ENCODE measurements around the gene MAP3K5.

Gene MAP3K5

DNA sequence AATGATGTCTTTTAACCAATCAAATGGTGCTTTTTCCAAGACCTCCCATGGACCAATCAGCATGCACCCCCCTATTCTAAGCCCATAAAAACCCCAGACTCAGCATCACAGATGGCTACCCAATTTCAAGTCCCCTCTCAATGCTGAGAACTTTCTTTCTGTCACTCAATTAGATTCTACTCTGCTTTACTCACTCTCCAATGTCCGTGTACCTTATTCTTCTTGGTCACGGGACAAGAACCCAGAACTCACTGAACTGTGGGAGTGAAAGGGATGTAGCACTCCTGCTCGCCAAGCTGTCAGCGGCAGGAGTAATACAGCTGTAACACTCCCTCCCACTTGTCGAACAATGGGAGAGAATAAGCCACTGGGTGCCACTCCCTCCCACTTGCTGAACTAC, 221.2 kb downstream of the MAP3K5 start:
- DNase-seq (ENCODE audit: low spot score), result no peak

DNA sequence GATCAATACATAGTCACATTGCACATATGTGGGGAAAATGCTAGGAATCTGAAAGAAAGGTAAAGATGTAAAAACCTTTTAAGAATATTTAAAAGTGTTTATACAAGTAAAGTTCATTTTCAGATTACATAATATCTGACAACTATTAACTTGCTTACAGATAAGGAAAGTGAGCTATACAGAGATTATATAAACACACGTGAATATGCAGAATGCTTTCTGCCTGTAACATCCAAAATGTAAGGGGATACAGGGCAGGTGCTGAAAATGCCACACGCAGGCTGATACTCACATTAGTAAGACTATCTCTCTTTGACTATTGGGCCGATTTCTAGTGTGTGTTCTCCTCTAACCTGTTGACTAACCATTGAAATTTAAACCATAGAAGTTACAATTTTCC, 224.1 kb downstream of the MAP3K5 start:
- no peak for DNase-seq (ENCODE audit: low spot score)

GRCh38 chr6:136567688-136568087, 224.6 kb downstream of the MAP3K5 start:
- DNase-seq (ENCODE audit: low spot score), result no peak

DNA sequence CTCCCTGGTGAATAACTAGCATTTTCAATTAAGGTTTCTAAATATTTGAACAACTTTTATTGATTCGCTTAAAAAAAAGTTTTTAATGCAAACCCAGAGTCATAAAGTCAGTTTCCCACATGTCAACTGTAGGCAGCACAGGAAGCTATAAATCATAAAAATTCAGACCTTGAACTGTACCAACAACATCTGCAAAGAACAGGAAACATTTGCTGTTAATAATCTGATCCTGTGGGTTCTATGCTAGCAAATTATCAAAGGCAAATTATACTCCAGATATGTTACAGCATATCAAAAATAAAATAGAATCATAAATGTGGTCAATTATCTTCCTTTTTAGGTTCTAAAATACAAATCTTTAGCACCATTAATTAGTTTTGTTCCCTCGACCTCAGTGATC, 225.4 kb downstream of the MAP3K5 start:
- no peak for DNase-seq (ENCODE audit: low spot score)

DNA sequence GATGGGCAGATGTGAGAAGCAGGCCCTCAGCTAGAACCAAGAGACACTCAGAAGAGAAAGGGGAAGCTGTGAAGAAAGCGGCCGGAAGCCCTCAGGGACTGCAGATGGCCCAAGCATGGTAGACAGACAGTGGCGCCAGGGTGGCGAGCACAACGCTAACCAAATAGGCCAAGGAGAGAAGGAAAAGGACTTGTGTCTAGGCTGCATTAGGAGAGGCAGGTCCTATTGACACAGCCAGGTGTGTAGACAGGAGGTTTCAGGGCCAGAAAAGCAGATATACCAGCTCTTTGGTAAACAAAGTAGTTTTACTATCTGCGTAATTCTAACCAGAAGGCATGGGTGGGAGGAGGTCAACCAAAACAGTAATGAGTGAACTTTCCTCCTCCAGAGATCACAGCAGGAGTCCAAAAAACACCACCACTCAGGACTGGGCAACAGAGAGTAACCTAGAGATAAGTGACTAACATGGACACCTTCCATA, 226.2 kb downstream of the MAP3K5 start:
- no peak for DNase-seq (ENCODE audit: low spot score)

GRCh38 chr6:136564180-136564579, 228.1 kb downstream of the MAP3K5 start:
- DNase-seq (ENCODE audit: low spot score), result no peak

DNA sequence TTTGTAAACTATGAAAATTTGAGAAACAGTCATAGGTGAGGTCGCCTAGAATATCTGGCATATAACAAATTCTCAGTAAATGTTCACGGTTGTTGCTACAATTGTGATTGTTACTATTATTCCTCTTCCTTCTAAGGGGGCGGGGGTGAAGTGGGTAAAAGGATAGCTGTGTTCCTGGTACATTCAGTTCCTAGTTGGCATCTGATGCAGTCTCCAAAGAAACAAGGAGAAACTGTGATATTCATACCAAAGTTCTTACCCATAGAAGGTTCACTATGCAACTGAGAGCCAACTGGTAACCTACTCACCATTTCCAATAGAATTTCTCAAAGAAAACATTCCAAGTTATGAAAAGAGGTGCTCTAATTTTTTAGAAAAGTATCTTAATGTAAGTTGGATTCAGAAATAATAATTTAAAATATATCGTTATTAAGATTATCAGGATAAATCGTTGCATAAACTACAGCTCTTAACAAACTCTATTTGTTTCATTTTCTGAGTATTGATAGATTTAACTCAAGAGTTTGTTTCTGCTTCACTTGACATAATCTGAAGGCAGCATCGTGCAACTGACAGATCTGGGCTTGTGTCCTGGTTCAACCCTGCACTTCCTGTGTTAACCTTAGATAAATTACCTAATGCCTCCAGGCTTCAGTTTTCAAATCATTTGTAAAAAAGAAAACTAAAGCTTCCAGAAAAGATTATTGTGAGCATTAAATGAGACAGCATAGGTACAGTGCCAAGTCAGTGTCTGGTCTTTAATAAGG, 228.7 kb downstream of the MAP3K5 start:
- DNase-seq (ENCODE audit: low spot score), result no peak

DNA sequence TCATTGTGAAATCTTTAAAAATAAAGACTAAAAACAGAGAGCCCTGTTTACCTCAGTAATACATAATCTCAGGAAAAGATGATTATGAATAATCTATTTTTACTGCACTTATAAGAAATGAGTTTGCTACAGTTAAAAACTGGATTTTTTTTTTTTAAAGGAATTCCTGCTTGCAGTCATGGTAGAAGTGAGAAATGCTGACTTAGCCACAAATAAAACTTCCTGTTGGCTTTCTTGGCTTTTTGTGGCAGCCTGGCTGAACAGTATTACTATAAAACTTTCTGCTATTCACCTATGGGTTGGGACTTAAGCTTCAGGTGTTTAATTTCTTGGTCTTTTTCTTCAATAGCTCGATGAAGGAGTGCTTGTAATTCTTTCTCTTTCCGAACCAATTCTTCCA, 230.1 kb downstream of the MAP3K5 start:
- DNase-seq (ENCODE audit: low spot score), result no peak

GRCh38 chr6:136553166-136553787, 239.0 kb downstream of the MAP3K5 start:
- DNase-seq (ENCODE audit: low spot score), result no peak

DNA sequence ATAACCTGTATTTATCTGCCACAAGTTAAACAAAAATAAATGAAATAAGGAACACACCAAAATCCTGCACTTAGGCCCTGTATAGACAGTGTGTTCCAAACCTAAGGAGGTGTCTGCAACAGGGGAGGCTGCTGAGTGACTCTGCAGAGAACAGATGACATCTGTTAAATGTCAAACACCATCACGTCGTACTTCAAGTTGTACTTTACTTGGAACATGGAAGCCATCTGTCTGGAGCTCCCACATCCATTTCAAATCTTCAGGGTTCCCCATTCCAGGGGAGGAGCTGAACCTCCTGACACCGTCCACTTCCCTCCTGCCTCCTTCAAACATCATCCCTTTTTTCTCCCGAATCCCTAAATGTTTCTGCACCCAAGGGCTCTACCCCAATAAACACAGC, 240.2 kb downstream of the MAP3K5 start:
- DNase-seq (ENCODE audit: low spot score), result no peak

- DNase-seq (ENCODE audit: low spot score), result no peak
Measured at GRCh38 chr6:136551103-136551502, 241.2 kb downstream of the MAP3K5 start.

GRCh38 chr6:136550330-136551071, 241.8 kb downstream of the MAP3K5 start, which contains the start of gene MAP7:
MAP7 (minus strand) TSS chr6:136550422; CDS start chr6:136550408, 14 bp downstream.
- peak; percentile 80 for DNase-seq (ENCODE audit: low spot score)

GRCh38 chr6:136550045-136550329, 242.3 kb downstream of the MAP3K5 start:
- peak; percentile 78 for DNase-seq (ENCODE audit: low spot score)

DNA sequence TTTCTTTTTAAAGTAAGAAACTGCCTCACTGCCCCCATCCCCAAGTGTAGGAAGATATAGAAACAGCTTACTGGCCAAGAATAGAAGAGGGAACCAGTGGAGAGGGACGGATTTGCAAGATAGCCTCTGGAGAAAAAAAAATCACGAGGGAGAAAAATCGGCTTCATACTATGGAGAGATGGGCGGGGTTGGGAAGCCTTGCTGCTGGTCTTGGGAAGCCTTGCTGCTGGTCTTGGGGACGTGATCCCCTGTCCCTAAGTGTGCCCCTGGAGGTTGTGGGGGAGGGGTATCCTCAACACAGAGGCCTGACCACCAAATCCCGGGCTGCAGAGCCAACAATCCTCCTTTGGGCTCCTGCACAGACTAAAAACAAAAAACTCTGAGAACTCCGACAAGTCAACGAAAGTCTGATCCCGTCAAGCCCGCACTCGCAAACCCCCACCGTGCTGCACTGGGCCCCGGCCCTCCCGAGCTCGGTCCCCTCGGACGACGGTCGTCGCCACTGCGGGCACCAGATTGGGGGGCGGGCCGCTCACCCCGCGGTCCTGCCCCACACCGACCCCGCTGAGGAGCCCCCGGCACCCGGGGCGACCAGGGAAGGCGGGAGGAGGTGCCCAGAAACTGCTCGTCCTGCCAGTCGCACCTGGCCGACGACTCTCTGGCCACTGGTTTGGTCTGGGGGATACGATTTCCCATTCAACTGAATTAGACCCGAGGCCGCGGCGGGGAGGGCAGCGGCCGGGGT, 242.8 kb downstream of the MAP3K5 start:
- DNase-seq (ENCODE audit: low spot score), result peak; percentile 23

GRCh38 chr6:136548582-136549299, 243.5 kb downstream of the MAP3K5 start:
- DNase-seq (ENCODE audit: low spot score), result no peak

GRCh38 chr6:136547871-136548270, 244.4 kb downstream of the MAP3K5 start:
- DNase-seq (ENCODE audit: low spot score), result no peak

DNA sequence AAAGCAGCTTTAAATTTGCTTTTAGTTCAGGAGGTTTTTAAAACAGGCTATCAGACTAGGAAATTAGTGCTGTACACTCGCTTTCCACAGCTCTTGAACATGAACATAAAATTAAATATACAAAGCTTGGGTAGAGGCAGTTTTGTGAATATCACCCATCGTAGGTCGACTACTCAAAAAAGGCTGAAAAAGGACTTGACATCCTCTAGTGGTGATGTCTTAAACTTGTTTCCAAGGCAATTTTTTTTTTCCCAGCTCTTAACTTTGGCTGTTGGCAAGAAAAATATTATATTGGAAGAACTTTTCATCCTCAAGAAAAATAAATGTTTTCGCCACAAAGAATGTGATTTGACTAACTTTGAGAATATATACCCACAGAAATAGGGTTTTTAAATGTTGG, 244.9 kb downstream of the MAP3K5 start:
- no peak for DNase-seq (ENCODE audit: low spot score)

DNA sequence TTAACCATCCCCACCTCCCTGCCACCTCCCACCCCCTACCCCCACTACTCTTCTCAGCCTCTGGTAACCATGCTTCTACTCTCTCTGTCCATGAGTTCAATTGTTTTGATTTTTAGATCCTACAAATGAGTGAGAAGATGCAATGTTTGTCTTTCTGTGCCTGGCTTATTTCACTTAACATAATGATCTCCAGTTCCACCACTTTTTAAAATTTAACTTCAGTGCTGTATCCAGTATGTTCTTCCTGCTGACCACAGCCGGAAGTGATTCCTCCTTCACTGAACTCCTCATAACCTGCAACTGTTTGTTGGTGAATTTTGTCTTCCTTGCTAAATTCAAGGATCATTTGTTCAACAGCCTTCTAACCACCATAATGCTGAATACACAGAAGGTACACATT, 245.9 kb downstream of the MAP3K5 start:
- no peak for DNase-seq (ENCODE audit: low spot score)

DNA sequence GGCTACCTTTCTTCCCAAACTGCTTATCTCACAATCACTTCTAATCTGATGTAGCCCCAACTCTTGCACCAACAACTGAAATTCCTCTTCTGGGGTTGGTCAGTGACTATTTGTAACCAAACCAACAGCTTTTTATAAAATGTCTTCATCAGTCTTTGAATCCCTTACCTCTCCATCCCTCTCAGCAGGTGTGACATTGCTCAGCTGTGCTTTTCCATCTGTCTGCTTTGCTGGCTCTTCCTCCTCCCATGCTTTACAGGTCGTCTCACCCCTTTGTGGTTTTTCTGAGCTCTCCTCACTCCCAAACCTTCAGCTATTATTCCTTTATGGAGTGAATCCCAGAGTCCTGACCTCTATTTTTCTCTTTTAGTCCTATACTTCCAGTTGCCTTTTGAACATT, 248.0 kb downstream of the MAP3K5 start:
- no peak for DNase-seq (ENCODE audit: low spot score)

GRCh38 chr6:136541395-136541794, 250.9 kb downstream of the MAP3K5 start:
- DNase-seq (ENCODE audit: low spot score), result no peak

- no peak for DNase-seq (ENCODE audit: low spot score)
Measured at GRCh38 chr6:136539967-136540652, 252.2 kb downstream of the MAP3K5 start.
